Measurements from ENCODE around the gene CD200R1L. TPM values are rescaled to one million over a fixed set of nuclear protein-coding genes. Genes with fewer than 3 reads are reported as not detected.
A peak's percentile ranks its signal among the peaks of the same experiment; 100 is the strongest.

CD200R1L gene
- total and polyA plus RNA-seq, 11 donors, result not detected

GRCh38 chr3:112777811-112778210, 68.9 kb downstream of the CD200R1L start:
- Histone ChIP-seq H3K9me3 (no peaks in the 10 kb centered on the region), H3K4me1 (peaks cover 0 to 70% (median 1%) of the 10 kb centered on the region in 12 donors), H3K4me3 (no peak overlapping the region), H3K36me3 (no peaks in the 10 kb centered on the region), H3K27me3 (peaks cover 0 to 6% (median 0%) of the 10 kb centered on the region in 9 donors), H3K27ac (peak overlapping the region in 6 of 12 donors; percentile 32 to 64 (median 51))
- ATAC-seq (no peak), DNase-seq (no peak)
- intact Hi-C loops (cut with DNase I), result no loop called here
- TF ChIP-seq CTCF (IDR thresholded peaks at IDR 0.05) (no peak), POLR2A (IDR thresholded peaks at IDR 0.05) (no peak)

DNA sequence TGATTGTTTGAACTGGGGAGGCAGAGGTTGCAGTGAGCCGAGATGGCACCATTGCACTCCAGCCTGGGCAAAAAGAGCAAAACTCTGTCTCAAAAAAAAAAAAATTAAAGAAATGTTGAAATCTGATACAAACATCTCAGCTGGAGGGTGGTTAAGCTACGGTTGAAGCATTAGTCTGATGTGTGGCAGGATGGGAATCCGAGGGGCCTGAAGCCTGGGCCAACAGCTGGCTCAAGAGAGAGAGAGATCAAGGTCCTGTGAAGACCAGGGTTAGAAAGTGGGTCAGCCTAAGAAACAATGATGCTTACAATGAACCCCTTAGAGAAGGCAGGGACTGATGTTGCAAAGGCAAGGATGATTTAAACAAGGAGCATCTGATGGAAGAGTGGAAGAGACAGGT, 69.8 kb downstream of the CD200R1L start:
- intact Hi-C loops (cut with DNase I), result no loop called here
- TF ChIP-seq POLR2A (IDR thresholded peaks at IDR 0.05) (no peak), CTCF (IDR thresholded peaks at IDR 0.05) (no peak)
- Histone ChIP-seq H3K27me3 (peaks cover 0 to 6% (median 0%) of the 10 kb centered on the region in 9 donors), H3K9me3 (no peaks in the 10 kb centered on the region), H3K36me3 (no peaks in the 10 kb centered on the region), H3K4me3 (no peak overlapping the region), H3K27ac (peak overlapping the region in 3 of 12 donors; percentile 59 to 75 (median 64)), H3K4me1 (peaks cover 0 to 76% (median 1%) of the 10 kb centered on the region in 12 donors)
- ATAC-seq, result no peak
- WGBS, 4 donors, result 78 to 84% (median 84%) methylated on average over 3 of the region's 3 CpGs
- no peak for DNase-seq

DNA sequence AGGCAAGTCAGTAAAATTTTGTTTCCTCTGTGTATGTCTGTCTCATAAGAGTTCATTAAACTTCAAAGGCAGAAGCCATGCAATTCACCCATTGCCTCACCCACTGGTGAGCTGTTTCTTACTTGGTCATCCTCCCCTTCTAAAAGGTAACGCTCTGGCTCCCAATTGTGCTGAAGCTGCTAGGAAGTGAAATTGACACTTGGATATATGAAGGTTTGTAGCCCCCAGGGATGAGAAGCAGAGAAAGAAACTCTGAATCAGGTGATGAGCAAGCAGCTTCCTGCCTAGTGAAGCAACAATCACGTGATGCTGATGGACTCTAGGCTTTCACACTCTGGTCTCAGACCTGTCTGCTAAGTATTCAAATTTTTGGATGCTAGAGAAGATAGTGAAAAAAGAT, 70.7 kb downstream of the CD200R1L start:
- Histone ChIP-seq H3K4me1 (peaks cover 0 to 69% (median 1%) of the 10 kb centered on the region in 12 donors), H3K36me3 (no peaks in the 10 kb centered on the region), H3K4me3 (no peak overlapping the region), H3K27me3 (peaks cover 0 to 6% (median 0%) of the 10 kb centered on the region in 9 donors), H3K9me3 (no peaks in the 10 kb centered on the region), H3K27ac (peak overlapping the region in 7 of 12 donors; percentile 3 to 80 (median 59))
- 71 to 77% (median 73%) methylated on average over 2 of the region's 2 CpGs for WGBS, 4 donors
- ATAC-seq (no peak), DNase-seq (no peak)
- intact Hi-C loops (cut with DNase I), result no loop called here
- TF ChIP-seq CTCF (IDR thresholded peaks at IDR 0.05), result no peak
- no peak for TF ChIP-seq POLR2A (IDR thresholded peaks at IDR 0.05)

GRCh38 chr3:112775011-112775742, 71.5 kb downstream of the CD200R1L start:
- TF ChIP-seq CTCF (IDR thresholded peaks at IDR 0.05), result no peak
- no peak for TF ChIP-seq POLR2A (IDR thresholded peaks at IDR 0.05)

More at GRCh38 chr3:112775011-112775742, 71.5 kb downstream of the CD200R1L start:
- intact Hi-C loops (cut with DNase I), result no loop called here
- Histone ChIP-seq H3K27ac (peak overlapping the region in 11 of 12 donors; percentile 3 to 80 (median 44)), H3K36me3 (no peaks in the 10 kb centered on the region), H3K4me3 (no peak overlapping the region), H3K4me1 (peaks cover 0 to 61% (median 1%) of the 10 kb centered on the region in 12 donors), H3K9me3 (no peaks in the 10 kb centered on the region), H3K27me3 (peaks cover 0 to 6% (median 0%) of the 10 kb centered on the region in 9 donors)
- WGBS, 4 donors, result 45 to 52% (median 49%) methylated on average over 4 of the region's 4 CpGs
- ATAC-seq (peak; percentile 78 to 94 (median 88)), DNase-seq (peak in 2 of 5 donors; percentile 41 to 55)

Data from heart left ventricle (tissue), 16 donors.